GM12878 (cell line): ENCODE results near the gene KIF2C. TPM values are rescaled to one million over a fixed set of nuclear protein-coding genes. Genes with fewer than 3 reads are reported as not detected.

Source experiments
- ATAC-seq: fragments of 200-7000 bp; cut with Tn5 transposase; 3 replicates; pipeline ENCODE4 v1.9.1; 2020; ENCODE audit warnings: mild to moderate bottlenecking, moderate library complexity
- BruUV-seq: library from RNA; stranded (reverse); fragments of 400-500 nt; replicated peaks from 2 replicates; lab custom pipeline; 2021; lab: Mats Ljungman, UMichigan
- CTCF ChIA-PET: fragments of 300-600 bp; sonication (Branson Sonifier 250); formaldehyde crosslinking; extraction: SDS; loops from one replicate; lab custom pipeline; 2021; ENCODE audit warnings: inconsistent platforms; lab: Yijun Ruan, JAX
- POLR2A ChIA-PET: fragments of 350-600 bp; formaldehyde crosslinking; extraction: SDS; loops from one replicate; lab custom pipeline; 2021; ENCODE audit warnings: inconsistent platforms; lab: Charles Lee
- RAD21 ChIA-PET: fragments of 300-600 bp; sonication (Branson Sonifier 250); formaldehyde crosslinking; loops from one replicate; lab custom pipeline; 2023; ENCODE audit warnings: antibody characterized with exemption; ENCODE audit not compliant: unreplicated experiment; lab: Charles Lee
- SMC1A ChIA-PET: fragments of 300-600 bp; sonication (Branson Sonifier 250); formaldehyde crosslinking; loops from one replicate; lab custom pipeline; 2023; ENCODE audit not compliant: unreplicated experiment, uncharacterized antibody; lab: Charles Lee
- DNase-seq: peaks from one replicate; pipeline ENCODE4 v3.0.0-alpha.2; 2011; ENCODE audit warnings: low read depth, low spot score
- FAIRE-seq: peaks from 3 replicates; lab custom pipeline; 2011; peaks lifted over from hg19 to GRCh38; lab: Jason Lieb, UNC
- H2AFZ ChIP-seq: 2 replicates; pipeline ENCODE4 v1.6.0; 2011; ENCODE audit warnings: low read depth, low read length, control low read depth; ENCODE audit not compliant: control insufficient read depth
- H3K27ac ChIP-seq: 2 replicates; pipeline ENCODE4 v1.5.1; 2011; ENCODE audit warnings: control low read depth; ENCODE audit not compliant: control insufficient read depth, insufficient read depth
- H3K27me3 ChIP-seq, 2 experiments: replicated peaks in 1 of 2; 2 replicates each; pipeline versions ENCODE4 v1.6.0 to v1.6.1; 2011; ENCODE audit warnings: low read length in 1 of 2; ENCODE audit not compliant: control insufficient read depth in 2 of 2, insufficient read depth in 2 of 2
- H3K36me3 ChIP-seq, 2 experiments: 2 replicates each; pipeline ENCODE4 v1.5.1; 2011; ENCODE audit warnings: low read length in 1 of 2; ENCODE audit not compliant: control insufficient read depth in 2 of 2, insufficient read depth in 2 of 2
- H3K4me1 ChIP-seq: 2 replicates; pipeline ENCODE4 v1.6.1; 2011; ENCODE audit warnings: mild to moderate bottlenecking, low read length, moderate library complexity, mixed read lengths; ENCODE audit not compliant: control insufficient read depth, insufficient read depth
- H3K4me2 ChIP-seq: 2 replicates; pipeline ENCODE4 v1.6.0; 2011; ENCODE audit warnings: control low read depth; ENCODE audit not compliant: control insufficient read depth, insufficient read depth
- H3K4me3 ChIP-seq: fragments of 200-600 bp; sonication (generic); 2 replicates; pipeline ENCODE4 v1.5.1; 2016
- H3K79me2 ChIP-seq: 2 replicates; pipeline ENCODE4 v1.6.0; 2011; ENCODE audit warnings: low read length; ENCODE audit not compliant: control insufficient read depth, insufficient read depth
- H3K9ac ChIP-seq: 2 replicates; pipeline ENCODE4 v1.8.0; 2011; ENCODE audit warnings: low read length, control low read depth, mixed read lengths; ENCODE audit not compliant: control insufficient read depth, insufficient read depth
- H3K9me3 ChIP-seq: replicated peaks from 3 replicates; pipeline ENCODE4 v1.5.1; 2011; ENCODE audit warnings: mild to moderate bottlenecking, low read length; ENCODE audit not compliant: control insufficient read depth, insufficient read depth
- H4K20me1 ChIP-seq: 2 replicates; pipeline ENCODE4 v1.6.0; 2011; ENCODE audit not compliant: control insufficient read depth, insufficient read depth
- DPF2 ChIP-seq: fragments of 450-650 bp; IDR thresholded peaks from 2 replicates; pipeline ENCODE4 v1.6.1; 2017; ENCODE audit warnings: mild to moderate bottlenecking
- MAX ChIP-seq: IDR thresholded peaks from 2 replicates; pipeline ENCODE4 v1.6.1; 2012; ENCODE audit warnings: low read depth, low read length, improper control_type of control experiment
- NFXL1 ChIP-seq: fragments of 450-650 bp; IDR thresholded peaks from 2 replicates; pipeline ENCODE4 v1.6.1; 2017; ENCODE audit warnings: antibody characterized with exemption, mild to moderate bottlenecking, borderline replicate concordance
- PML ChIP-seq: IDR thresholded peaks from 2 replicates; pipeline ENCODE4 v1.6.1; 2012; ENCODE audit warnings: low read length, inconsistent platforms
- WGBS: methylation state at CpG from one replicate; pipeline ENCODE4 v1.1.6; 2016; ENCODE audit warnings: low lambda C conversion rate; ENCODE audit not compliant: insufficient replicate concordance, insufficient coverage; ENCODE audit errors: missing lambda C conversion rate; 5-methylcytosine and 5-hydroxymethylcytosine counted together
- in situ Hi-C: fragments of 300-500 bp; cut with MboI; formaldehyde crosslinking; loops from 9 replicates; pipeline ENCODE4 v1.14.3; 2018; ENCODE audit warnings: mixed read lengths
- intact Hi-C: fragments of 100-400 bp; cut with micrococcal nuclease; formaldehyde crosslinking; loops from one replicate; pipeline ENCODE4 v1.14.2; 2022; ENCODE audit not compliant: unreplicated experiment
- polyA plus RNA-seq, 11 experiments: library from polyadenylated mRNA; depleted of rRNA in 4 of 11; unstranded in 6 of 11; stranded (reverse) in 5 of 11; fragments of >200 nt; fragmentation: Nextera tagmentation in 4 of 11; fragmentation: Illumina TruSeq in 1 of 11; extraction: Ambion mirVana in 4 of 11; extraction: Trizol in 1 of 11; gene quantifications; 1 replicate in 1 of 11; 2 replicates in 10 of 11; pipeline versions ENCODE4 v1.2.1 to v1.2.3, GENCODE V29; 2011 to 2016; ENCODE audit warnings: inconsistent platforms in 2 of 11, missing spikeins in 2 of 11, low read depth in 1 of 11
- total RNA-seq, 4 experiments: library from RNA; depleted of rRNA in 3 of 4; stranded (reverse); fragments of >200 nt in 3 of 4; fragmentation: Illumina TruSeq in 1 of 4; extraction: Trizol in 1 of 4; gene quantifications; 2 replicates each; pipeline versions ENCODE4 v1.2.1 to v1.2.3, GENCODE V29; 2013 to 2021

KIF2C gene
- total and polyA plus RNA-seq, 10 of the 15 experiments (the other 5 are each of a cell fraction or from before 2014, with no cell fraction given), result 42.3 to 104 (median 83.8) TPM

GRCh38 chr1:44777969-44778635, 38.5 kb downstream of the KIF2C start:
- H3K4me3 ChIP-seq, result peak overlapping the region; percentile 73
- peak overlapping the region; percentile 73 for H3K4me2 ChIP-seq
- FAIRE-seq (no peak), DNase-seq (no peak), ATAC-seq (no peak)
- CTCF ChIA-PET, result interaction anchor here (0.8 to 1.6 kb wide), 3 partner anchors 48 to 65 kb away, joined by 3 to 5 read pairs (median 4); no protein-coding TSS in a partner anchor
- RAD21 ChIA-PET, result interaction anchor here (0.5 kb wide), 1 partner anchor 739 kb away, joined by 3 read pairs; no protein-coding TSS in a partner anchor
- intact Hi-C loops, result loop anchor here (2.0 to 5.0 kb wide), 2 partner anchors 39 to 47 kb away; partner anchors contain the start of gene RNU5D-1
- POLR2A ChIA-PET, result interaction anchor here (0.7 to 1.4 kb wide), 2 partner anchors 22 to 41 kb away, joined by 3 to 4 read pairs; partner anchors contain the start of gene PLK3
- WGBS, result 62% methylated on average over 13 of the region's 13 CpGs
- H2AFZ ChIP-seq, result no peak overlapping the region
- peaks cover 13% of the 10 kb centered on the region for H3K4me1 ChIP-seq
- no peaks in the 10 kb centered on the region for H3K9me3 ChIP-seq
- SMC1A ChIA-PET, result interaction anchor here (0.9 to 1.7 kb wide), 2 partner anchors 49 to 57 kb away, joined by 4 to 5 read pairs; no protein-coding TSS in a partner anchor
- no peaks in the 10 kb centered on the region for H3K27me3 ChIP-seq
- H3K9ac ChIP-seq, result peak overlapping the region; percentile 99
- H4K20me1 ChIP-seq, result peaks cover 12% of the 10 kb centered on the region
- TF ChIP-seq DPF2 (no peak), NFXL1 (no peak), MAX (no peak), PML (0 out of 2 replicates have a peak, but pooled peaks have one; percentile 27)
- in situ Hi-C loops, result no loop called here
- peaks cover 8 to 30% of the 10 kb centered on the region in 2 experiments for H3K36me3 ChIP-seq
- H3K27ac ChIP-seq, result no peak overlapping the region
- BruUV-seq, result no TSS peak
- peaks cover 43% of the 10 kb centered on the region for H3K79me2 ChIP-seq
